ENCODE measurements around the gene RPTOR.

RPTOR gene

DNA sequence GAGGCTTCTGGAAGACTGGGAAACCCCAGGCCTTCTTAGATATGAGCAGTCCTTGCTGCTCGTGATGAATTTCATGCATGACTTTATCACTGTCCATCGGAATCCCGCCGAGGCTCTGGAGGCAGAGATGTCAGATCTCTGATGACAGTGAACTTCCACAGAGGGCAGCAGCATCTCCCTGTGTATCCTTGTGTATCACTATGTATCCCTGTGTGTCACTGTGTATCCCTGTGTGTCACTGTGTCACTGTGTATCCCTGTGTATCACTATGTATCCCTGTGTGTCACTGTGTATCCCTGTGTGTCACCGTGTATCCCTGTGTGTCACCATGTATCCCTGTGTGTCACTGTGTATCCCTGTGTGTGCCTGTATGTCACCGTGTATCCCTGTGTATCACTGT is 286.9 kb downstream of the RPTOR start:
- no peak for DNase-seq (ENCODE audit: low spot score)

DNA sequence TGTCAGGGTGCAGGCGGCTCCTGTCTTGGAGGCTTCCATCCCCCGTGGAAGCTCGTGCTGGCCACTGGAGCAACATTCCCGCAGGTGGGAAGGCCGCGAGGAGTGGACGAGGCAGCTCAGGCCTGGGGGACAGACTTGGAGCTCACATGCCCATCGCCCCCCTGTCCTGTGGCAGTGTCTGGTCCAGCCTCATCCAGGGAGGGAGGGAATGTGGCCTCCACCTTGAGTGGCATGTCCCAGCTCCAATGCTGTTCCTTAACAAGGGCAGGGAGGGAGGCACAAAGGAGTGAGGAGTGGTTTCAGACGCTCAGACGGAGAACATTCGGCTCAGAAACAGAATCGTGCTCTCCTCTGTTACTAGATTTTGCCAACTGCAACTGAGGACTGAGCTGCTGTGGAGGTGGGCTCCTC is 287.6 kb downstream of the RPTOR start:
- DNase-seq (ENCODE audit: low spot score) = no peak

DNA sequence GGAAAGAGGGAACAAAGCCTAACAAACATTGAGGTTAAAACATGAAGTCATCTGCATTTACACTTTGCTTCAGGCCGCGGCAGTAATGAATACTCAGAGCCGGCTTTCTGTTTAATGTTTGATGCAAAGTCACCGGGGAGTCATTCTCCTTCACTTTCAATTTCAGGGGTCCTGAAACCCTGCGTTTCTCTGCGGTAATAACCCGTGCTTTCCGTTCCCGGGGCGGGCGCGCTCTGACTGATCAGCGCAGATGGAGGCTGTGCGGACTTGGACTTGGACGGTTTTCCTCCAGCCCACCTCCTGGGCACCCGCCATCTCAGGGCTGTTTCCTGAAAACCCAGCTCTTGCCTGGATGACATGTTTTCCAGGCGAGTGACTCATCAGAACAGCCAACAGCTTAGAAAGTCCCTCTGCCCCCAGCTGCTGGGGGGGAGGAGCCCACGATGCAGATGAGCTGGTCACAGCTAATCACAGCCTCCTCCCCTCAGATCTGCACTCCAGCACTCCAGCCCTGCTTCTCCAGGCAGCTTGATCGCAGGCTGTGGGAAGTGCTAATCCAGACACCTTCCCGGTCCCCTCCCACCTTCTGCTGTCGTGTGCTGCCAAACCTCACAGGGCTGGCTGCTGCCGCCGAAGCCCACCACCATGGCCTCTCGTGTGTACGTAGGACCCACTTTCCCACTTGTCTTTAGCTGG is 288.4 kb downstream of the RPTOR start:
- peak; percentile 41 for DNase-seq (ENCODE audit: low spot score)

DNA sequence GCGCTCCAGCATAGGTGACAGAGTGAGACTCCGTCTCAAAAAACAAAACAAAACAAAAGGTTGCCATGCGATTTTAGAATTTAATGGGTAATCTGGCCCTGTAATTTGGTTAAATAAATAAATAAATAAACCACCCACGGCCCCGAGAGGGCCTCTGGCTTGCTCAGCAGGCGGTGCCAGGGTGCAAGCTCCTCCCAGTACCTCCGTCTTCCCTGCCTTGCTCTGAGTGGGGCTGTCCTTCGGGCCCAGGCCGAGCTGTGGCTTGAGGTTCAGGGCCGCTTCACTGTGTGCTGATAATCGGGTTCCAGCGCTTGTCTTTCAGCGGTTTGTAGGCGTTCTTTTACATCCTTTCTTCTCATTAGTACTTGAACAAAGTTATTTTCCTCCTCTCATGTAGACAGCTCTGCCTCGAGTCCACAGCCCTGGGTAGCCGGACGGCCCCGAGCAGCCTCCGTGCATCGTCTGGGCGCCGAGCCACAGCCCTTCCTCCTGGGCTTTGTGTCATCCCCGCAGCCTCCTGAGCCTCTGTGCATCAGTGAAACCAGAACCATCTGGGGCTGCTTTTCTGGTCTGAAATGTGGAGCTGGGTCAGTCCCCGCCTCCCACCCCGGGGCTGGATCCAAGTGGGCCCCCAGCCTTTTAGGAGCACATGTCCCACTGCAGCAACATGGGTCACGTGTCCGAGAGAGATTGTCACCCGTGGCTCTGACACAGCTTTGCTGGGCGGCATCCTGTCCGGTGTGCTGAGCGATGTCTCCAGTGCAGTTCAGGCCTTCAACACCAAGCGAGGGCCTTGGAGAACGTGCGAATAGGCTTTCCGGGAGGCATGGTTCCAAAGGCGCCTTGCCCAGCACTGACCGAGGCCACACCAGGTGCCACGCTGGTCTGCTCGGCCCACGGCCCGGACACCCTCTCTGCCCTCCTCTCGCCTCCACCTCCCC is 289.6 kb downstream of the RPTOR start:
- no peak for DNase-seq (ENCODE audit: low spot score)

DNA sequence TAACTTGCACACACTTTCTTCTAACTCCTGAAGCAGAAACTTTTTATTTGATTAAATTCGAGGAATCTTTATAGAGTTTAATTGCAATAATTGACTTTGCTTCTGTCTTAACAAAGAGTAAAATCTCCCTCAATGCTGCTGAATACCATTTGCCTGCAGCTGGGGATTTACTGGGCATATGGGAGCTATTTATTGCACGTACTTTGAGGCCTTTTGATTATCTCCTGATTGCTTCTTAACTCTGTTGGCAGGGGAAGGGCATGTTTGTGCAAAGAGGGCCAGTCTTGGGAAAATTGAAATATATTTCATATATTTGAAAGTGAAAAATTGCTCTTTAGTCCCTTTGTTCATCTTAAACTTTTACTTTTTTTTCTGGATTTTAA is 290.2 kb downstream of the RPTOR start:
- no peak for DNase-seq (ENCODE audit: low spot score)

DNA sequence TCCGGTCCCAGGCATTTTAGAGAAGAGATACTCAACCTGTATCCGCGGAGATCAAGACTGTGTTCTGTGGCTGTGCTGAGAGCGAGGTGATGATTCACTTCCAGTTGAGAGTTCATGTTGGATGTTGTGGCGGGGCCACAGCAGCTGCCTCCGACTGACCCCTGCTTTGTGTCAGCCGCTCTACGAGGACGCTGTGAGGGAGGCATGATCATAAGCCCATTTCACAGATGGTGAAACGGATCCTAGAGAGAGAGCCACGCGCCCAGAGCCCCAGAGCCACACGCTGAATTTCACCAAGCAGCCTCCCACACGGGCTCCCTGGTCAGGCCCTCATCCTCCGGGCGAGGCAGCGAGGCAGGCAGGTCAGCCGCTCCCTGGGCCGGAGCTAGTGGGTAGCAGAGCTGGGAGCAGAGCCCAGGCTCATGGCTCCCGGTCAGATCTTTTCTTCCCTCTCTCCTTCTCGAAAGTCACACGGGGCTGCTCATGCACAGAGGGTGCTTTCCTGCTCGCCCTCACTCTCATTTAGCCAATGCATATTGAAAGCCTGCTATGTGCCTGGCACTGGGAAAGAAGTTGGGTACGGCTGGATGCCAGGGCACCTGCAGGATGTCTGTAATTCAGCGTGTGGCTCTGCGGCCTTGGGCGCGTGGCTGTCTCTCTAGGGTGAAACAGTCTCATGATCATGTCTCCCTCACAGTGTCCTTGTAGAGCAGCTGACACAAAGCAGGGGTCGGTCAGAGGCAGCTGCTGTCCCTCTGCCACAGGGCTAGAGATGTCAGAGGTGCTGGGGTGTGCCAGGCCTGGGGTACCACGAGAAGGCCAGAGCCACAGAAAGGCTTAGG is 291.4 kb downstream of the RPTOR start:
- DNase-seq (ENCODE audit: low spot score) = no peak

DNA sequence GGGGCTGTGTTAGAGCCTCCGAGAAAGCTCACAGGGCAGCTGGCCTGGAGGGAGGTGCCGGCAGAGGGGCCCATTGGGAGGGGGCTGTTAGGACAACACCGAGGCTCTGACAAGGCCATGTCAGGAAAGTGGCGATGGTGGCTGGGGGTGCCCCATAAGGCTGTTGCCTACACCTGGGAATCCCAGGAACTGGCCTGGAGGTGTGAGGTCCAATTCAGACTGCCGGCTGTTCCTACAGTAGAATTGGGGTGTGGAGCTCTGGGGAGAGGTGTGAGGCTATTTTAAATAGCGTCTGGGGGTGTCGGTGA is 292.0 kb downstream of the RPTOR start:
- no peak for DNase-seq (ENCODE audit: low spot score)

DNA sequence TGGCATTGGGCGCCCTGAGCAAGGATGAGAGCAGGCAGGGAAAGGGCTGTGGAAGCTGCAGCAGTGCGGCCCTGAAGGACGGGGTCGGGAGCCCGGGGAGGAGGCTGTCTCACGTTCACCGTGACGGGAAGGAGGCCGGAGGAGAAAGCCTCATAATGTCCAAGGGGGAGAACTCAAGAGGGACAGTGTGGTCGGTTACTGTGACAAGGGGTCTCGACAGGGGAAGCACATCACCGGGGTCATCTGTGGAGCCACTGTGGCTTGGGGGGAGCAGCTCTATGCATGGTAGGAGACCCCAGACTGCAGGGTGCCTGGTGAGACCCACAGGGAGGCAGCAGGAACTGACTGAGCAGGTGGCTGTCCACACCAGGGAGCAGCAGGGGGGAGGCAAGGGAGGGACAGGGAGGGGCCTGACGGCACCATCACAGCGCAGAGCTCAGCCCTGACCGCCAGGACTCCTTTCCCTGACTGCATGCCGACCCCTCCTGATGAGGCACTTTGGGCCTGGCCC is 292.4 kb downstream of the RPTOR start:
- DNase-seq (ENCODE audit: low spot score) = no peak

DNA sequence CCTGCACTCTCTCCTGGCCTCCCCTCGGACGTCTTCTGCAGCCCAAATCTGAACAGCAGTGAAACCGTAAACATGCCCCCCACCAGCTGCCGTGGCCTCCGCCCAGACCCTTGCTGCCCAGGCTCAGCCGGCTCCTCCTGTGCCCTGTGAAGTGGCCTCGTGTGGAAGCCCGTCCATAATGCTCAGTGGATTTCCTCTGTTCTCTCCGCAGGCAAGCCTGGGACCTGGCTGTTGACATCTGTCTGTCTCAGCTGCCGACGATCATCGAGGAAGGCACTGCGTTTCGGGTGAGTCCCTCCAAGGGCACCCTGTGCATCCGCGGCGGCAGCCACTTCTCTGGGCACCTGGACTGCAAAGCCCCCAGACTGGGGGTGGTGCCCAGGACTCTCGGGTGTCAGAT is 293.1 kb downstream of the RPTOR start:
- DNase-seq (ENCODE audit: low spot score) = no peak

DNA sequence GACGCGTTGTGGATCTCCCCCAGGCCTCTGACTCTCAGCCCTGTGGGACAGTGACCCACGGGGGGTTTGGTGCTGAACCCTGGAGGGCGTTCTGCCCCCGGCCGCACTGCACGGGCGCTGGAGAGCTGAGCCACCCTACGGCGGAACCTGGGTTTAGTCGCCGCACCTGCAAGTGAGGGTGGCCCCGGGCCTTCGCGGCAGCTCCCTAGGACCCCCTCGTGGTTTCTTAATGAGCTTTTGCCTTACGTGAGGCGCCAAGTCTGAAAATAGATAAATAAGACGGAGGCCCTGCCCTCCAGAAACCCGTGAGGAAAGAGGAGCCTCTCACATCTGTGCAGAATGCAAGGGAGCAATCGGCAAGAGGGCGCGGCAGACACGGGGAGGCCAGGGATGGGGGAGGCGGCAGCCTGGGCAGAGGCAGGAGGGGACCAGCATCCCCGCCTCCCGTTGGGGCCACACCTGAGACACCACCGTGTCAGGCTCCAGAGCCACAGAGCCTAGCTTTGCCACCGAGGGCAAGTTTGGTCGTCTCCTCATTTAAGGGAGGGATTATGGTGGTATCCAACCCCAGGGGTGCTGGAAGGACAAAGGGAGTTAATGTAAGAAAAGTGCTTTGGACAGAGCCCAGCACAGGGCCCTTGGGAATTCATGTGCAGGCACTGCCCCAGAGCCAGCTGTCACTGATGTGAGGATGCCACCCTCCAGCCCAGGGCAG is 293.8 kb downstream of the RPTOR start:
- DNase-seq (ENCODE audit: low spot score) = no peak

DNA sequence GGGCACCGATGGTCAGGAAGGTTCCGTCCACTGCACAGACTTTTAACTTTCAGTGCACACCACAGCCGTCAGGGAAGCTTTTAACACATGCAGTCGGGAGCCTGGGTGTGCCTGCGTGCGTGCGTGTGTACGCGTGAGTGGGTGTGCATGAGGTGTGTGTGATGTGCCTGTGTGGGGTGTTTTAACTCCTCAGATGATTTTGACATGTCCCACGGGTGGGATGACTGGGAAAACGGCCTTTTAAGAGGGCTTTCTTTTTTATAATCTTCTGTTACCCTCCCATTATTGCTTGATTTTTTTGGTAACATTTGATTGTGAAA is 294.3 kb downstream of the RPTOR start:
- no peak for DNase-seq (ENCODE audit: low spot score)

DNA sequence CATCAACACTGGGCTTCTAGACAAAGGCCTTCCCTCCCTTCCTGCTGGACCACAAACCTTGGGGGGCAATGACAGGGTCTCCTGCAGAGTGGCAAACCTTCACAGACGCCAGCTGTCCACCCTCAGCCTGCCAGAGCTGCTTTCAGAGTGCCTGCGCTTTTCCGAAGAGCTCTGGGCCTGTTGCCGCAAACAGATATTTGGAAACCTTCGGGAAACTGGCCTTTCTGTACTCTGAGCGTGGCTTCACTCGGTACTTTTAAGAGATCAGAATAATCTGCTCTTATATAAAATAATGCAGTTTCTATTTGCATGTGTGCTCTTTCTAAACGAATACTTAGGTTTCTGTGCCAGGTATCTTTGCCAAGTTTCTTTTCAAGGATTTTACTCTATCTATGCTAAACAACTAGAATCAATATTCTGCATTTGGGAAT is 294.9 kb downstream of the RPTOR start:
- no peak for DNase-seq (ENCODE audit: low spot score)

DNA sequence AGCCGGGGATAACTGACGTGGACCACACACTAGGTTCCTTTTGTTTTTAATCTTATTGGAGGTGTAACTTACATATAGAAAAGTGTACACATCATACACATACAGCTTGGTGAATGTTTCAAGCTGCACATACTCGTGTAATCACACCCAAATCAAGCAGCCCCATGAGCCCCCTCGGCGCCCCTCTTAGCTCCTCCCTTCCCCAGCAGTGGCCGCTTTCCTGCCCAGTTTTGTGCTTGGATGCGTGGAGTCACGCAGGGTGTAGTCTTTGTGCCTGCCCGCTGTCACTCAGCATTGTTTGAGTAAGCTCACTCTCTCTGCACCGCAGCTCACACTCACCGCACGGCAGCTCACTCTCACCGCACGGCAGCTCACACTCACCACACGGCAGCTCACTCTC is 295.3 kb downstream of the RPTOR start:
- DNase-seq (ENCODE audit: low spot score) = no peak

DNA sequence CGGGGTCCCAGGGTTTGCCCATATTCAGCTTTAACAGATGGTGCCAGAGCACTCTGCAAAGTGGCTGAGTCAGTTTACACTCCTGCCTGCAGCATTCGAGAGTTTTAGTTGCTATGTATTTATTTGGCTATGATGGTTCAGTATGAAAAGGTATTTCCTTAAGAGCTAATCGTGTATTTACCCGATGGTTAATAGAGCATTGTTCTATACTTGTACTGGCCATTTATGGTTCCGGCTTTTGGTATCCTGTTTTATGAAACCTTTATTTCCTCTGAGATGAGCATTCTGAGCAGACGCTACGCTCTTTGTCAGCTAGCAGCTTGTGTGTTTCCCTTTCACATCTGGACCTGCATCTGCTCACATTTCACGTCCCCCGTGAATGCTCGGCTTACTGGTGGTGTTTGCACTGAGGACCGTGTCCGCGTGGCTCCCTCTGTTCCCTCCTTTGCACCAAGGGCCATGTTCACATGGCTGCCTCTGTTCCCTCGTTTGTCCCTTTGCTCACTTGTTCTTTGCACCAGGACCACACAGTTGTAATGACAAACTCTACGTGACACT is 297.9 kb downstream of the RPTOR start:
- DNase-seq (ENCODE audit: low spot score) = no peak

DNA sequence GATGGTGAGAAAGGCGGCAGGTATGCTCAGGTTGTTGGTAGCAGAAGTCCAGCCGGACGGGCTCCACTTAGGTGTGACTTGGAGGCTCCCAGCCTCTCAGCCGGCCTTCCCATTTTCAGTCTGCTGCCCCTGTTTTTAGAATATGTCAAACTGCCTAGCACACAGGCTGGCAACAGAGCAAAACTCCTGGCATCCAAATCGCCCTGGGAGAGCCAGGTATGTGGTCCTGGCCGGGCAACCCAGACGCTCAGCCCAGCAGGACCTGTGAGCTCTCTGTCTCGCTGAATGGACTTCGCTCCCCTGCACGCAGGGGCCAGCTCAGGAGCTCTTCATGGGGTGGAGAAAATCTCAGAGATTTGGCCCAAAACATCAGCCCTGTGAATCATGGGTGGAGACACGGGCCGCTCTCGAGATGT is 299.1 kb downstream of the RPTOR start:
- no peak for DNase-seq (ENCODE audit: low spot score)

DNA sequence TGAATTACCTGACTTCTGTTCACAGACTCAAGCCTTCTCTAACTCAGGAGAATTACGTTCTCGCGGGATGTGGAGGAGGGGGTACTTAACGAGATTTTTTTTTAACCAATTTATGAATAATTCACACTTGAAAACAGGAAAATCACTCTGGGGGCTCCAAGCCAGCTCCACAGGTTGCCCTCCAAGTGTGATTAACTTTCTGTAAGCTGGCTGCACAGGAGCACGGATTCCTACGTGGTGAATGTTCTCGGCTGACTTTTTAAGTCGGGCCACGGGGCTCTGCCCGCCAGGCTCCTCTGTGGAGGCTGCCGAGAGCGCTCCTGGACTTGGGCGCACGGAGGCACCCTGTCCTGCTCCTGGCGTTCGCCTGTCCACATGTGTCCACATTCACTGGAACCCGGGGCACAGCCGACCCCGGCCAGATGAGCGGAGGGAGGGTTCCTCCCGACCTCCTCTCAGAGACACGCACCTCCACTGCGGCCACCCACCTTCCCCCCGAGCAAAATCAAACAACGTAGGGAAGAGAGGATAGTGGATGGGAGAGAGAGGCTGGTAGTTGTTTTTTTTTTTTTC is 299.9 kb downstream of the RPTOR start:
- no peak for DNase-seq (ENCODE audit: low spot score)

DNA sequence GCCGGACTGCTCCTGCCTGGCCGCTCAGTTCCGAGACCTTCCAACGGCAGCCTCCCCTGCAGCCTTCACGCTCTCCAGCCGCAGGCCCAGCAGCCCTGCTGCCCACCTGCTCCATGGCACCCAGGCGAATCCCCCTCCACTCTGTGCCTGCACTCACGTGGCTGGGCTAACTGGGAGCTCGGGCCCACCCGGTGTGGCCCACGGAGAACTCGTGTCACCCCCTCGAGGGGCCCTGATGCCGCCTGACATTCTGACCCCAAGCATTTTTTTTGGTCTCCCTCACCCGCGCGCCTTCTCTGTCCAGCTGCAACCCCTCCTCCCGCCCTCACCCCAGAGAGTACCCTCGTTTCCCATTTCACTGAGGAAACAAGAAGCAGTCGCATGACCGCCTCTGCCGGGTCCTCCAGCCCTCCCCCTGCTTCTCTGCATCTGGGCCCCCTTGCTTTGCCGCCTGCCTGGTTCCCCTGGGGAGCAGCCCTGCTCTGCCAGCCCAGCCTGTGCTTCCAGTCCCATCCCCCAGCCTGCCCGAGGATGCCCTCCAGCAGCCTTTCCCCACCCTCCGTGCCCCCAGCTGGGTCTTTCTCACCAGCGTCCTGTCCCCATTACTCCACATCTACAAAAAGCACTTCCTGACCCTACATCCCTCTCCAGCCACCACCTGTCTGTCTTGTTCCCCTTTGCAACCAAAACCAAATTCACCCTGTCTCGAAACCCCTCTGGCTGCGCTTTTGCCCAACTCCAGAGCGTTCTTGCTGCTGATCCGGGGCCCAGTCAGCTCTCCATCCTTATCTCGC is 300.6 kb downstream of the RPTOR start:
- DNase-seq (ENCODE audit: low spot score) = no peak

DNA sequence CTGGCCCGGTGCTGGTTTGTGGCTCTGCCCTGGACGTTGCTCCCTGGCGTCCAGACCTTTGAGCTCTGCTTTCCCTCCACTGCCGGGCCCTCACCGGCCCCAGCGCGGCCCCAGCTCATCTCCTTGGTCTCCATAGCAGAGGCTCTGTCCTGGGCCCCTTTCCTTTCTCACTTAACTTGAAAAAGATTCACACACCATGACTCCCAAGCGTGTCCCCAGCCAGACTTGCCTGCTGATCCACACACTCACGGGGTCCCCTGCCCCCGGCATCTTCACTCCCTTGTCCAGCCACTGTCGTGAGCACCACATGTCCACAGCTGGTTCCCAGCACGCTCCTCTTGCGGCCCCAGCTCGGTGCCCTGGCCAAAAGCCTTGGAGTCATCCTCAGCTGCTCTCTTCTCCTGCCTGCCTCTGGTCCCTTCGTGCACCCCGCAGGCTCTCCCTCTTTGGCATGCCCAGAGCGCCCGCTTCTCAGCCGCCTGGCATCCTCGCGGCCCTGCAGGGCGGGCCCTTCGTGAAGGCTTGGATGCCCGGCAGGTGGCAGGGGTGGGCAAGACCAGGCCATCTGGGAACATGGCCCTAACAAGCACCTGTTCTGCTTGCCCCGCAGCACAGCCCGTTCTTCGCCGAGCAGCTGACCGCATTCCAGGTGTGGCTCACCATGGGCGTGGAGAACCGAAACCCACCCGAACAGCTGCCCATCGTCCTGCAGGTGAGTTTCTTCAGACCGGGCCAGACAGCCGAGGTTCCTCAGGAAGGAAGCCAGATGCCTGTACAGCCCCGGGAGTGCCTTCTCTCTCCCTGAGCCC is 301.4 kb downstream of the RPTOR start:
- no peak for DNase-seq (ENCODE audit: low spot score)

DNA sequence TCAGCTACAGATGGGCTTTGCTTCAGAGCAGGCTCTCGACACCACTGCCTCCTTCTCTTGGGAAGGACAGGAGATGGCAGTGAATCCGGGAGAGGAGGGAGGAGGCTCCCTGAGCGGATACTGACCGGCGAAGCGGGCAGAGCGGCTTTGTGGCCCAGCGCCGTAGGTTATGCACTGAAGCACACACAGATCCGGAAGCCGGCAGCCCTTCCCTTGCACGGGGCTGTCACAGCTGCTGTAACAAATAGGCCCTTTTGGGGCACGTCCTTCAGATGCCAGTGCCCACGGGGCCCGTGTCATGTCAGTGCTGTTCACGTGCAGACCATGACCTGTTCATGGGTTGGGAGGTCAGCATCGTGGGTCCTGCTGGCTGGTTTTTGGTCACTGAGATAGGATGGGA is 302.3 kb downstream of the RPTOR start:
- DNase-seq (ENCODE audit: low spot score) = no peak
